A172 (cell line): Measurements from ENCODE around the gene KCNE3. TPM values are rescaled to one million over a fixed set of nuclear protein-coding genes. Genes with fewer than 3 reads are reported as not detected.
A peak's percentile ranks its signal among the peaks of the same experiment; 100 is the strongest.

ENCODE experiments used
- DNase-seq: peaks from one replicate; pipeline ENCODE4 v3.0.0-alpha.2; 2015; ENCODE audit warnings: low spot score
- total RNA-seq: library from RNA; depleted of rRNA; stranded (reverse); fragments of >200 nt; shearing (Covaris generic); gene quantifications from 2 replicates; pipeline ENCODE4 v1.2.3, GENCODE V29; 2014; rRNA removed

KCNE3 gene, protein sequence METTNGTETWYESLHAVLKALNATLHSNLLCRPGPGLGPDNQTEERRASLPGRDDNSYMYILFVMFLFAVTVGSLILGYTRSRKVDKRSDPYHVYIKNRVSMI
- total RNA-seq, result not detected in 2 replicates

DNA sequence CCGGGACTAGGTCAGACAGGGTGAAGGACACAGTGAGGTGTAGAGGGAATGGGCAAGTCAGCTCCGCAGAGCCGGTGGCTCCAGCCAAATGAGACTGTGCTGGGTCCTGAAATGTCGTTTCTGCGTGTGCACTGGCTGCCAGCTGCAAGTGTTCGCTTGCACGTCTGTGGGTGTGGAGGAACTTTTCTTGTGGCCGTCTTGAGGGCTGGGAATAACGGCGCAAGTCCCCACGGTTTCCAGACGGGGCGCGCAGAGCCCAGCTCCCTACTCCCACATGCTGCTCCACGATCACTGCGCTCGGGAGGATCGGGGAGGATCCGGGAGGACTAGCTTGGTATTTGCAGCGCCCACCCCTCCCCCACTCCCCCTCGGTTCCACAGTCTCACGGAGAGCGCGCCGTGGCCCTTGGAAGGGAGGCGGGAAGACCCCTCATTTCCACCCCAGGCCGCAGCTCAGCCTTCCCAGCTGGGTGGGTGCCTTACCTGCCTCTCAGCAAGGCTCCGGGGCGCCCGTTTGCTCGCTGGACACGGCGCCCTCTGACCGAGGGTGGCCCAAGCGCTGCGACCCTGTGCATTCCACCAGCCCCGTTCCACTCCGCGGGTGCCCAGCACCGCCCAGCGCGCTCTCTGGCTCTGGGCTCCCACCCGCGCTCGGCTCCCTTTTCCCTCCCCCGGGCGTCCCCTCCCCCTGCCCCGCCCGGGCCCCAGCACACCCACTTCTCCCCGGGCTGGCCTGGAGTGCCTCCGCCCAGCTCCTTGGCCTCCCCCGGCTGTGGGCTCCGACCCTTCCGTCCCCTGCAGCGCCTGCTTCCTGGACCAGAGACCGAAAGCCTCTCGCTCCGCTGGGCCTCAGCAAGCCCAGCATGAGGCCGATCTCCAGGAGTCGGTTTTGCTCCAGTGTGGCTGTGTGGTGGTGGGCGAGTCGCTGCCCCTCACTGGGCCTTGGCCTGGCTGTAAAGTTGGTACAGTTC, at the start of gene KCNE3:
KCNE3 (minus strand) TSS at position 634 of the 970 bp plus-strand sequence. CDS start 9,986 bp downstream, outside the sequence.
- DNase-seq, result no peak

DNA sequence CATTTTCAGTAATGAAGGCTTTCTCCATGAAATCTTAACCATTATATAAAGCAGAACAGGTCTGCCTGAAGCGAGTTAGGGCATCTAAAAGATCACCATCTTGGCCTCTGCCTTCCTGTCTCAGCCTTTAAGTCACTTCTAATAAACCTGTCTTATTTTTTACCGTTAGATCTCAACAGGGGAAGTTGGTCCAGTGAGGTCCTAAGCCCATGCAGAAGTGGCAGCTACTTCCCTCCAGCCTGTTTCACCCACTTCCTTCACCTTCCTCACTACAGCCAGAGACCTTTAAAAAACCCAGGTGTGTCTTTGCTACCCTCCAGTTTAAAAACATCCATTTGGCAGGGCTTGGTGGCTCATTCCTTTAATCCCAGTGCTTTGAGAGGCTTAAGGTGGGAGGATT, 40.2 kb upstream of the KCNE3 start:
- DNase-seq, result no peak

DNA sequence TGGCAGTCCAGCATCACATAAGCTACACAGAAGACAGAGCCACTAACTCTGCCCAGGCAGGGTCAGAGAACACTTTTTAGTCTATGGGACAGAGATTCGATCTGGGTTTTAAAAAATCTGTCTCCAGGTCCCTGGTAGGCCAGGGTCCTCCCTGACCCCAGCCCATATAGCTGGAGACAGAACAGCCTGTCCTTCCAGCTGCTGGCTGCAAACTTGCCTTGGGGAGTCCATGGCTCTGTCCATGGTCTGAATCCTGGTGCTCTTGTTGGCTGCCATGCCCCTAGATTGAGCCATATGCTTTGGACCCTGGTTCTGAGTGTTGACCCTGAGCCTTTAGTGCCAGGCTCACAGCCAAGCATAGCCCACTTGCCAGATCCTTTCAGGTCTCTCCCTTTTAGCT, 39.5 kb upstream of the KCNE3 start:
- no peak for DNase-seq

DNA sequence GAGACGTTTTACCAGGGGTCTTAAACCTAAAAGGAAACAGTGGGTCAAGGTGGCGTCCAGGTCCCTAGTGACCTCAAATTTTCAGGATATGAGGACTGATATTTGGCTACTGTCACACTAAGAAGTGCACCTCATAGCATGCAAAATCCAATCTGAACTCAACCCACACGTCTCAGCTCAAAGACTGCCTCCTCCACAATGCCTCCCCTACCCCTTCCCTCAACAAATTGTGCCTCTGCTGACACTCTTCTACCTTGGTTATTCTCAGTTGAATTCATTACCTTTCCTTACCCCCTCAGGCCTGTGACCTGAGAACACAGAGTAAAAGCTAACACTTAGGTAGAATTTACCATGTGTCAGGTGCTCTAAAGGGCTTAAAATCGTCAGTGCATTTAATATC, 38.6 kb upstream of the KCNE3 start:
- no peak for DNase-seq

DNA sequence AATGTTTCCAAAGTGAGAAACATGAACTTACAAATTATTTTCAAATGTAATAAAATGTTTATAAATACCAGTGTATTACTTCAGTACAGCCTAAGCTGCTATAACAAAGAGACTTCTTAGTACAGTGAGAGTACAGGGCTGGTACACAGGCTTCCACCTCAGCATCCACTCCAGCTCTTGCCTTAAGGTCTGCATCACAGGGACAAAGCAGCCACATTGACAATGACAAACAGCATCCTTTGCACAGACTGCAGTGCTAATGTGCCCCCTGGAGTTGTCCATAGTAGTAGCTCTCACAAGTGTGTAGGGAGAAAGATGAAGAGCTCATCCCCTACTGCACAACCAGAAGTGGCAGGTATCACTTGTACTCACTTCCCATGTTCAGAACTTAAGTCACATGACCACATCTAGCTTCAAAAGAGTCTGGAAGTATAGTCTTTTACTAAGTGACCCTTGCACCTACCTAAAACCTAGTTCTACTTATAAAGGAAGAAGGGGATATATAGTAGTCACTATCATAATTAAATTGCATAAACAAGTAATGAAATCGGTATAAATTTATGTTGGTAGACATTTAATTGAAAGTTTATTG, 36.8 kb upstream of the KCNE3 start:
- DNase-seq, result no peak

DNA sequence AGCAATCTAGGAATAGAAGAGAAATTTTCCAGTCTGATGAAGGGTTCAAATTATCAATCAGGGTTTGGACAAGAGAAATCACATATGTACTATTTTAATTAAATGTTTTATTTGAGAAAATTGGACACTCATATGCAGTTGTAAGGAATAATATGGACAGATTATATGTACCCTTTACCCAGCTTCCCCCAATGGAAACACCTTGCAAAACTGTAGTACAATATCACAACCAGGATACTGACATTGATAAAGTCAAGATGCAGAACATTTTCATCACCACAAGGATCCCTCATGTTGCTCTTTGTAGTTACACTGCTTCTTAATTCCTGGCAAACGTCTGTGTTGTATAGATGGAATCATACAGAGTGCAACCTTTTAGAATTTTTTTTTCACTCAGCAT, 27.6 kb upstream of the KCNE3 start:
- no peak for DNase-seq

DNA sequence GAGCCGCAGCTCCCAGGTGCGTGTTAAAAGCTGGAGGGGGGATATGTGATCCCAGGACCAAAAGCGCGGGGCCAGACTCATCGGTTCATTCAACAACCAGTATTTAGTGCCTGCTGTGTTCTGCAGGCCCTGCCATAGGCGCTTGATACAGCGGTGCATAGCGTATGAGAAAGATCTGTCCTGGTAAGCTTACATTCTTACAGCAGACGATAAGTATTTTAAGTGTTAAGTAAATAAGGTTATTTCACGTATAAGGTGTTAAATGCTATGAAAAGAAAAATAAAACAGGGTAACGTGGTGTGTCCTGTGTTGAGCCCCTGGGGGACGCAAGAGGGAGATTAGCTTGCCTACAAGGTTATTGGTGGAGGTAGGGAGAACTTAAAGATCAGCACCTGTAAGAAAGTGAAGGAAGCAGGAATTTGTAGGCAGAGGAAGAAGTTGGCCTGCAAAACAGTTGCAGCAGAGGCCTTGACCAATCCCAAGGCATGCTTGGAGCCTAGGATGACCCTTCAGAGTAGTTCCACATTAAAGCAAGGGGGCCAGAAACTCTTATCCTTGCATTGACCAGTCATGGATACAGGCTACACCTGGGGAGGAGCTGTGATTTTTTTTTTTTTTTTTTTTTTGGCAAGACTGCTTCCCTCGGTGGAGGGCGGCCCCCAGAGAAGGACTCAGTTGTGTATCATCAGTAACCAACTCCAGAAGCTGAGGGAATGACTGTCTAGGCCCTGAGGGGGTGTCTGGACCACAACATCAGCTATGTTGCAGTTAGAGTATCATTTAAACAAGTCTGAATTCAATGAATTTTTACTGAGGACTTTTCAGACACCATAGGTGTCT, 26.7 kb upstream of the KCNE3 start:
- peak; percentile 16 for DNase-seq

DNA sequence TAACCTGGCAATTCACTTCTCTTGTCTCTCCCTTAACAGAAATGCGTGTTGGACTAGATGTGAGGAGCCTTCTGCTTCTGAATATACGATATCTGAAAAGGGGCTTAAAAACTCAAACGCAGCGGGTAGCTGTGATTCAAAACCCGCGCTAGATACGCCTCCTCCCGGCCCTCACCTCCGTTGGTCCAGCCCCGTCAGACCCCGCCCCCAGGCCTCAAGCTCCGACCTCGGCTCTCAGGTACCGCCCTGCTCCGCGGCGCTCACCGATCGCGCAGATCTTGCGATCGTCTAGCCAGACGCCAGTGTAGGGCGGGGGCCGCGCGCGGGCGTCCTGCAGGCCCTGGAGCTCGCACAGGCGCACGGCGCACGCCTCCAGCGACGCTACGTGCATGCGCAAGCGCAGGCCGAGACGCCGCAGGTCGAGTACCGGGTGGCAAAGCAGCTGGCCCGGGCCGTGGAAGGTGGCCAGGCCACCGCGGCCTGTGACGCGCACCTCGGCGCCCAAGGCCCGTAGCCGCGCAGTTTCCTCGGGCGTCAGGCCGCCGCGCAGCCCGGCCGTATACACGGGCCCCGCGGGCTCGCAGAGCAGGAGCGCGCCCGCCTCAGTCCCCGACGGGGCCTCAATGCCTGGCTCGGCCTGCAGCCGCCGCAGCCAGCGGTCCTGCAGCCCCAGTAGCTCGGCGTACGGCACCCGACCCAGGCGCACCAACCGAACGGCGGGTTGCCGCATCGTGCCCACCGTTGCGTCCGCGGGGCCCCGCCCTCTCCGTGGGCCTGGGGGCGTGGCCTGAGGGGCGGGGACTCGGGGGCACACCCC, 25.8 kb upstream of the KCNE3 start, which contains the start of gene LIPT2:
LIPT2 (minus strand) TSS at position 751 of the 817 bp plus-strand sequence; CDS start at position 730, 21 bp downstream.
- peak; percentile 95 for DNase-seq

DNA sequence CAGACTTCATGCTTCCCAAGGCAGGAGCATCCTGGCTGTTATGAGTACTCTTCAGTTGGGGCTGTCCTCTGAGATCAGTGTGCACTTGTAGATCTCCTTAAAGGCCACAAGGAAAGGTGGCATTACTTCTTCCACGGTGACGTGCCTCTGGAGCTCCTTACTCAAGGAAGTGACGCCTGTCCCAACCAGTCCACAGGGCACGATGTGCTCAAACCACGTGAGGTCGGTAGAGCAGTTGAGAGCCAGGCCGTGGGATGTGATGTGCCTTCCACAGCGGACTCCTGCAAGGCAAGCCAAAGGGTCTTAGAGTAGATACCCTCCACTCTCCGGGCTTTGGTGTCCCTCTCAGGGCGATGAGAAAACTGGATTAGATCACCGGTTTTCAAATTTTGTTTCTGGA, 24.7 kb upstream of the KCNE3 start:
- DNase-seq, result no peak

DNA sequence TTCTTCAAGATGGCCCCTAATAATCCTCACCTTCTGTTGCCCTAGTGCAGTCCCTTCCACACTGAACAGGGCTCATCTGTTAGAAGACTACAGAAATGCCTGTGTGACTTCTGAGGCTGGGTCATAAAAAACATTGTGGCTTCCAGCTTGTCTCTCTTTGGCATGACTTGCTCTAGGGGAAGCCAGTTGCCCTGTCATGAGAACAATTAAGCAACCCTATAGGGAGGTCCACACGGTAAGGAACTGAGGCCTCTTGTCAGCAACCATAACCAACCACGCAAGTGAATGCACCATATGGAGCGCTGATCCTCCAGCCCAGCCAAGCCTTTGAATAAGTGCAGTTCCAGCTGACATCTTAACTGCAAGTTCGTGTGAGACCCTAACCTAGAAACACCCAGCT, 23.6 kb upstream of the KCNE3 start:
- DNase-seq, result no peak

DNA sequence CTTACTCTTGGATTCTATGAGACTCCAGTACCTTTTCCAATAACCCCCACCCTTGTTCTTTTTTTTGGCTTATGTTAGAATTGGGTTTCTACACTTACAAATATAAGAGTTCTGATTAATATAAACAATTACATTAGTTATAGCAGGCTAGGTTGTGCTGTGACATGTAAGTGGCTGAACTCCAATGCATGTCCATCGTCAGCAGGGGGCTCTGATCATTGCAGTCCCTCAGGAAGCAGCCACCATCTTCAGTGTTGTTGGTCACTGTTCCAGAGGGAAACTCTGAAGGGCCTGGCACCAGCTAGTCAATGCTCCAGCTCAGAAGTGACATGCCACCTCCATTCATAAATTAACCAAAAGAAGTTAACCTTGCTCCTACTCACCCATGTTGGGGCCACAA, 20.5 kb upstream of the KCNE3 start:
- DNase-seq, result no peak

DNA sequence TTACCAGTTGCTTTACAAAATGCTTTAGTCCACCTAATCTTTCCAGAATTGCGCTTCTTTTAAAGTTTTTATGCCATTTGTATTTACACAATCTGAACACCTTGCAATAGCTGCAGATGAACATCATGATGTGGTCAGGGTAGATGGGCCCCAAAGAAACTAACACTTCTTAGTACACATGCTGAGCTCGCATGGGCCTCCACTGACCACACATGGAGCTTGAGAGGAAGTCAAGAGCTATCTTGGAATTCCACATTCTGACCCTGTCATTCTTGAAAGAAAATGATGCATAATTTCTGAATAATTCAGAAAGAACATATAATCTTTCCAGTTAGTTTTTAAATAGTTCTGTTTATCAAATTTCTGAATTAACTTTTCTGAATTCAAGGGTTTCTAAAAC, 18.5 kb upstream of the KCNE3 start:
- no peak for DNase-seq

DNA sequence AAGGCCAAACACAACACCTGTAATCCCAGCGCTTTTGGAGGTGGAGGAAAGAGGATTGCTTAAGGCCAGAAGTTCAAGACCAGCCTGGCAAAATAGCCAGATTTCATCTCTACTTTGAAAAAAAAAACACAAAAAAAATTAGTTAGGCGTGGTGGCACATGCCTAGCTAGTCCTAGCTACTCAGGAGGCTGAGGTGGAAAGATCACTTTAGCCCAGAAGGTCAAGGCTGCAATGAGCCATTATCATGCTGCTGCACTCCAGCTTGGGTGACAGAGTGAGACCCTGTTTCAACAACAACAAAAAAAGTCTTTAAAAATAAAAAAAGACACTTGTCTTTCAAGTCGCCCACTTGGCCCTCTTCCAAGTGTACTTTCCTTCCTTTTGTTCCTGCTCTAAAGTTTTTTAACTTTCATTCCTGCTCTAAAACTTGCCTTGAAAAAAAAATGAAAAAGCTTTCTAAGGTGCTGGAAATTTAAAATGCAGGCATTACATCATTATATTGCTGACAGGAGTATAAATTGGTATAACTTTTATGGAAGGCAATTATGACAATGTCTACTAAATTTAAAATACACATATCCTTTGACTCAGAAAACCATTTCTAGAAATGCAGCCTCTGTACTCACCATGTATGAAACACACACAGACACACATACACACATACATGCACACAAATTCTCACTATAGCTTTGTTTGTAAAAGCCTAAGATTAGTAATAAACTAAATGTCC, 13.5 kb upstream of the KCNE3 start:
- no peak for DNase-seq

DNA sequence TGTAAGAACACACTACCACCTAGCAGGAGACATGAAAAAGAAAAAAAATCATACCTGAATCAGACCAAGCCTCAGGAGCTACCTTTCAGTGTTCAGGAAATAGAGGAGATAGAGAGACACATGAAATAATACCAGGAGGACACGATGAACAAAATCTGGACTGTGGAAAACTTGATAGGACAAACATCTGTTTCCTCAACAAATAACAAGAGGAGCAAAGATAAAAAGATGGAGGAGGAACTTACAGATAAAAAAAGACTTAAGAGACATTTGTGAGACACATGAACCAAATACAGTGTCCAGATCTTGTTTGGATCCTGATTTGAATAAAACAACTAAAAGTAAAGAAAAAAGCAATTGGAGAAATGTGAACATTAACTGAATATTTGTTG, 12.4 kb upstream of the KCNE3 start:
- DNase-seq, result no peak

DNA sequence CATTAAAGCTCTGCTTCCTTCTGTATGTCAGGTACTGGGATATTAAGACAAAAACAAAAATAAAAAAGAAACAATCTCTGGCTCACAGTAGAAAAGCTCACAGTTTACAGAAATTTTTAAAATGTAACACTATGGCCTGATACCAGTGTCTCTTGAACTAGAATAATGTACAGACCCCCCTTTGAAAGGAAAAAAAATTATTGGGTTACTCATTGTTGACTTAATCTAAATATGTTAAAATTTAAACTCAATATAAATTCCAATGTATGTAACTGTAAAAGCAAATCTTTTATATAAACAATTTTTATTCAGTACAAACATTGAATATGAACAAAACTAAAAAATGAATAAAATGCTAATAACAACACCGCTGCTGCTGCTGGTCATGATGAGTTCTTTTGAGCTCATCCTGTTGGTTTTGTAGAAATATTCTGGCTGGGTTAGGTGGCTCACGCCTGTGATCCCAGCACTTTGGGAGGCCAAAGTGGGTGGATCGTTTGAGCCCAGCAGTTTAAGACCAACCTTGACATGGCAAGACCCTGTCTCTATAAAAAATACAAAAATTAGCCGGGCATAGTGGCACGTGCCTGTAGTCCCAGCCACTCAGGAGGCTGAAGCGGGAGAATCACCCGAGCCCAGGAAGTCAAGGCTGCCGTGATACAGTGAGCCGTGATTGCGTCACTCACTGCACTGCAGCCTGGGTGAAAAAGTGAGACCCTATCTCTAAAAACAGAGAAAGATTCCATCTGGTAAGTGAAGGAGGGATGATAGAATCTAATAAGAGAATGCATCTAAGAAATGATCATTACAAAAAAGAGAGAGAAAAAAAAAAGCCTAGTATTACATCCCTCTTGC, 11.8 kb upstream of the KCNE3 start:
- DNase-seq, result no peak

DNA sequence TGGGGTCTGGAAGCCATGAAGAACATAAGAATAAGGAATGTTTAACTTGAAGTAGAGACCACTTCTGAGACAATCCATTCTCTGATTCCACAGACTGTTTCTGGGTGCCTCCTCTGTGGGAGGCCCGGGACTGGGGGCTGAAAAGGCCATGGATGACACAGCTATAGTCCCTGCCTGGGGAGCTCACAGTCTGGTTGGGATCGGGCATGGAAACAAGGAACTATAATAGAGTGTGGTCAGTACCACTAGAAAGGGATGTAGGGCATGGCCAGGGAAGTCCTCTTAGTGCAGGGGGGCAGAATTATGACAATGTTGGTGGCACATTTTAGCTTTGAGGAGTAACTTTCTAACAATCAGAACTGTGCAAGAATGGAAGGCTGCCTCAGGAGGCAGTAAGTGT, 9.2 kb upstream of the KCNE3 start:
- DNase-seq, result no peak

DNA sequence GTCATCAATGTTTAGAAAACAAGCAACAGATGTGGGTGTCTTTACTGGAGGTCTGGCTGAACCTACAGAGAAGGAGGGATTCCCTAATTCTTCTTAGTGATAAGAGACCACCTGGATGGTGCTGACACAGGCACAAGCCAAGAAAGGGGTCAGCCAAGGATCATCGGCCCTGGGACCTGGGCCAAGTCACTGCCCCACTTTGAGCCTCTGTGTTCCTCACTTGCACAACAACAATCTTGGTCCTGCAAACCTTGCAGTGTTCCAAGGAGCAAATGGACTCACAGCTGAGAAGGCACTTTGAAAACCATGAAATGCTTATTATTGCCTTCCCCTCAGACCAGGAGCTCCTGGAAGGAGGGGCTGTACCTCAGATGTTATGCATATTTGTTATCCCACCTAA, 7.0 kb upstream of the KCNE3 start:
- no peak for DNase-seq

DNA sequence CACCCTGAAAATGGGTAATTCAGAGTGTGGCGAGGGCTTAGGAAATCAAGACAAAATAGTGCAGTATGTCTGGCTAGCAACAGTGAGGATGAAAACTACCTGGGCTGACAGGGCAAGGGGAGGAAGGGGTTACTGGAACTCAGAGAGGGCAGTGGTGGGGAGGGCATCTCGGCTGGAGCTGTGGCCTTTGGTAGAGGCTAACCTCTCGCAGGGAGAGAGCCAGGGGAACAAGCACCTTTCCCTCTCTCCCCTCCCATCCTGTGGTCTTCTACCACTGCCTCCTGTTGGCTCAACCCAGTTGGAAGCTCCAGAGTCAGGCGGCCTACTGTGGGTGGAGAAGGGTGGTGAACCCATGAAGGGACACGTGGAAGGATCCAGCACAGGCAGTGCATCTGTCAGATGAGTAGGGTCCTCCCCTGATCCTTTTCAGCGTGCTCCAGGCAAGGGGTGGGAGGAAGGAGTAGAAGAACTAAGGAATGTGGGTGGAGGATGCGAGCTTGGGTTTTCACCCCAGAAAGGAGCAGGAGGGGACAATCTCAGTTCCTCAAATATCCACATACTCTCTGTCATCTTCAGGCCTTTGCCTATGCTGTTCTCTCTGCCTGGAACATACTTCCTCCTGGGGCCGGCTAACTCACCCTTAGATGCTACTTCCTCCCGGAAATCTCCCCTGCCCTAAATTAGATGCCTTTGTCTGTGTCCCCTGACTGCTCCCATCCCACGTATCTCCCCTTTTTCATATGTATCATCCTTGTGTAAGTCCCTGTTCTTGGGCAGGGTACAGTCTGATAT, 6.2 kb upstream of the KCNE3 start:
- no peak for DNase-seq
